Measurements from ENCODE around the gene GPX8. TPM values are rescaled to one million over a fixed set of nuclear protein-coding genes. Genes with fewer than 3 reads are reported as not detected.
A peak's percentile ranks its signal among the peaks of the same experiment; 100 is the strongest.

Gene GPX8
- total and polyA plus RNA-seq, 2 of the 13 experiments (the other 11 are each of a cell fraction or from before 2014, with no cell fraction given), result 0.33 to 0.94 TPM

DNA sequence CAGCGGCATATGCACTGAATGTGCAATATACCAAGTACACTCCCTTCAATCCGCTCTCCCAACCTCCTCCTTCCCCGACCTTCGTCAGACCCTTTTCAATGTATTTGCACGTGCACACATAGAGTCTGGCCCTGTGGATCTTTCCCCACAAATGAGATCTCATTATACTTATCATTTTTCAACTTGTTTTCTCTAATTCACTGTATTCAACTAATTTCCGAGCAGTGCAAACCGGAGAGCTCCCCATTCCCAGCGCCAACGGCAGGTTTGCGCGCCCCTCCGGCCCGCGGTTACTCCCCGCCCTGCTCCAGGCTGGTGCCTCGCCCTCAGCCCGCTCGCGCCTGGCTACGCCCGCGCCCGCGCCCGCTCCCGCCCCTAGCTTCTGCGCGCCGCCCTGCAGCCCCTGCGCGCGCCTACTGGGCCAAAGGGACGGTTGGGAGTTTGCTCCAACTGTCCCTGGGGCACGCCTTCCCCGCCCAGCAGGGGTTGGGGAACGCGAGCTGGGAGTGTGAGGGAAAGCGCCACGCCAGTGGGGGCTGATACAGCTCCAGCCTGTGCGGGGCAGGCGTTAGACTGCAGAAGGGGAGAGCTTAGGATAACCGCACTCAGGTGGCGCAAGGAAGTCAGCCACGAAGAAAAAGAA lies 16.3 kb downstream of the GPX8 start (continued):
- TF ChIP-seq ZNF883 (CRISPR knock-in tag; IDR thresholded peaks at IDR 0.05; ENCODE audit: not compliant biosample characterization) (peak; percentile 26), CEBPB (IDR thresholded peaks at IDR 0.05; ENCODE audit: borderline replicate concordance, low read depth, low read length) (no peak), ZNF160 (CRISPR knock-in tag; IDR thresholded peaks at IDR 0.05) (no peak), ZNF678 (CRISPR knock-in tag; IDR thresholded peaks at IDR 0.05) (no peak), ZNF850 (CRISPR knock-in tag; conservative IDR thresholded peaks at IDR 0.05) (no peak), ZNF703 (CRISPR knock-in tag; IDR thresholded peaks at IDR 0.05; ENCODE audit: borderline replicate concordance) (no peak), ZNF670 (CRISPR knock-in tag; IDR thresholded peaks at IDR 0.05; ENCODE audit: borderline replicate concordance) (peak; percentile 52; the same call in 1 of the 2 replicates), BRCA1 (CRISPR knock-in tag; IDR thresholded peaks at IDR 0.05) (no peak), ZNF598 (CRISPR knock-in tag; IDR thresholded peaks at IDR 0.05; ENCODE audit: borderline replicate concordance) (no peak), SP1 (IDR thresholded peaks at IDR 0.05) (no peak), SP1 (CRISPR knock-in tag; IDR thresholded peaks at IDR 0.05) (no peak), THAP11 (CRISPR knock-in tag; IDR thresholded peaks at IDR 0.05) (0 out of 2 replicates have a peak, but pooled peaks have one; percentile 14), NONO (IDR thresholded peaks at IDR 0.05) (no peak), NONO (CRISPR knock-in tag; conservative IDR thresholded peaks at IDR 0.05) (peak; percentile 63; the same call in 1 of the 2 replicates)
- TF ChIP-seq, protein P1, sequence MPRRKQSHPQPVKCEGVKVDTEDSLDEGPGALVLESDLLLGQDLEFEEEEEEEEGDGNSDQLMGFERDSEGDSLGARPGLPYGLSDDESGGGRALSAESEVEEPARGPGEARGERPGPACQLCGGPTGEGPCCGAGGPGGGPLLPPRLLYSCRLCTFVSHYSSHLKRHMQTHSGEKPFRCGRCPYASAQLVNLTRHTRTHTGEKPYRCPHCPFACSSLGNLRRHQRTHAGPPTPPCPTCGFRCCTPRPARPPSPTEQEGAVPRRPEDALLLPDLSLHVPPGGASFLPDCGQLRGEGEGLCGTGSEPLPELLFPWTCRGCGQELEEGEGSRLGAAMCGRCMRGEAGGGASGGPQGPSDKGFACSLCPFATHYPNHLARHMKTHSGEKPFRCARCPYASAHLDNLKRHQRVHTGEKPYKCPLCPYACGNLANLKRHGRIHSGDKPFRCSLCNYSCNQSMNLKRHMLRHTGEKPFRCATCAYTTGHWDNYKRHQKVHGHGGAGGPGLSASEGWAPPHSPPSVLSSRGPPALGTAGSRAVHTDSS (CRISPR knock-in tag; conservative IDR thresholded peaks at IDR 0.05), result no peak
- TF ChIP-seq, protein P2, sequence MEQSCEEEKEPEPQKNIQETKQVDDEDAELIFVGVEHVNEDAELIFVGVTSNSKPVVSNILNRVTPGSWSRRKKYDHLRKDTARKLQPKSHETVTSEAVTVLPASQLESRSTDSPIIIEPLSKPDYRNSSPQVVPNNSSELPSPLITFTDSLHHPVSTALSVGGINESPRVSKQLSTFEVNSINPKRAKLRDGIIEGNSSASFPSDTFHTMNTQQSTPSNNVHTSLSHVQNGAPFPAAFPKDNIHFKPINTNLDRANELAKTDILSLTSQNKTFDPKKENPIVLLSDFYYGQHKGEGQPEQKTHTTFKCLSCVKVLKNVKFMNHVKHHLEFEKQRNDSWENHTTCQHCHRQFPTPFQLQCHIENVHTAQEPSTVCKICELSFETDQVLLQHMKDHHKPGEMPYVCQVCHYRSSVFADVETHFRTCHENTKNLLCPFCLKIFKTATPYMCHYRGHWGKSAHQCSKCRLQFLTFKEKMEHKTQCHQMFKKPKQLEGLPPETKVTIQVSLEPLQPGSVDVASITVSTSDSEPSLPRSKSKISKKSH (CRISPR knock-in tag; IDR thresholded peaks at IDR 0.05; ENCODE audit: borderline replicate concordance), result no peak
- TF ChIP-seq, protein P3, sequence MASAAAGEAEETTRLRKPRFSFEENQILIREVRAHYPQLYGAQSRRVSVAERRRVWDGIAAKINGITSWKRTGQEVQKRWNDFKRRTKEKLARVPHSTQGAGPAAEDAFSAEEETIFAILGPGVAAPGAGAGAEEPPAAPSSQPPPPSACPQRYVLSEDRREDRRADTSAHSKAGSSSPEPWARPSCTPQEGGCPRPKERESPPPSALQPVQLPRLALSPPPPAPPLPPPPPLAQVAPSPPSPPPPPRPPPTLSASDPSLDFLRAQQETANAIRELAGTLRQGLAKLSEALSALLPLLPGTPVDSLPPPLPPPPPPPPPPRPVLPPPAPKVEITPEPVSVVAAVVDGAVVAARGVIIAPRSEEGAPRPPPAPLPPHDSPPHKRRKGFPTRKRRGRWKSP (CRISPR knock-in tag; IDR thresholded peaks at IDR 0.05), result peak; percentile 81; the same call in 1 of the 2 replicates
- TF ChIP-seq, protein P4, sequence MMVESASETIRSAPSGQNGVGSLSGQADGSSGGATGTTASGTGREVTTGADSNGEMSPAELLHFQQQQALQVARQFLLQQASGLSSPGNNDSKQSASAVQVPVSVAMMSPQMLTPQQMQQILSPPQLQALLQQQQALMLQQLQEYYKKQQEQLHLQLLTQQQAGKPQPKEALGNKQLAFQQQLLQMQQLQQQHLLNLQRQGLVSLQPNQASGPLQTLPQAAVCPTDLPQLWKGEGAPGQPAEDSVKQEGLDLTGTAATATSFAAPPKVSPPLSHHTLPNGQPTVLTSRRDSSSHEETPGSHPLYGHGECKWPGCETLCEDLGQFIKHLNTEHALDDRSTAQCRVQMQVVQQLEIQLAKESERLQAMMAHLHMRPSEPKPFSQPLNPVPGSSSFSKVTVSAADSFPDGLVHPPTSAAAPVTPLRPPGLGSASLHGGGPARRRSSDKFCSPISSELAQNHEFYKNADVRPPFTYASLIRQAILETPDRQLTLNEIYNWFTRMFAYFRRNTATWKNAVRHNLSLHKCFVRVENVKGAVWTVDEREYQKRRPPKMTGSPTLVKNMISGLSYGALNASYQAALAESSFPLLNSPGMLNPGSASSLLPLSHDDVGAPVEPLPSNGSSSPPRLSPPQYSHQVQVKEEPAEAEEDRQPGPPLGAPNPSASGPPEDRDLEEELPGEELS (CRISPR knock-in tag; IDR thresholded peaks at IDR 0.05), result no peak
- TF ChIP-seq, protein P5, sequence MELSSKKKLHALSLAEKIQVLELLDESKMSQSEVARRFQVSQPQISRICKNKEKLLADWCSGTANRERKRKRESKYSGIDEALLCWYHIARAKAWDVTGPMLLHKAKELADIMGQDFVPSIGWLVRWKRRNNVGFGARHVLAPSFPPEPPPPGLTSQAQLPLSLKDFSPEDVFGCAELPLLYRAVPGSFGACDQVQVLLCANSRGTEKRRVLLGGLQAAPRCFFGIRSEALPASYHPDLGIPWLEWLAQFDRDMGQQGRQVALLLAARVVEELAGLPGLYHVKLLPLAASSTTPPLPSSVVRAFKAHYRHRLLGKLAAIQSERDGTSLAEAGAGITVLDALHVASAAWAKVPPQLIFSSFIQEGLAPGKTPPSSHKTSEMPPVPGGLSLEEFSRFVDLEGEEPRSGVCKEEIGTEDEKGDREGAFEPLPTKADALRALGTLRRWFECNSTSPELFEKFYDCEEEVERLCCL (CRISPR knock-in tag; IDR thresholded peaks at IDR 0.05; ENCODE audit: borderline replicate concordance), result no peak
- TF ChIP-seq, protein P6, sequence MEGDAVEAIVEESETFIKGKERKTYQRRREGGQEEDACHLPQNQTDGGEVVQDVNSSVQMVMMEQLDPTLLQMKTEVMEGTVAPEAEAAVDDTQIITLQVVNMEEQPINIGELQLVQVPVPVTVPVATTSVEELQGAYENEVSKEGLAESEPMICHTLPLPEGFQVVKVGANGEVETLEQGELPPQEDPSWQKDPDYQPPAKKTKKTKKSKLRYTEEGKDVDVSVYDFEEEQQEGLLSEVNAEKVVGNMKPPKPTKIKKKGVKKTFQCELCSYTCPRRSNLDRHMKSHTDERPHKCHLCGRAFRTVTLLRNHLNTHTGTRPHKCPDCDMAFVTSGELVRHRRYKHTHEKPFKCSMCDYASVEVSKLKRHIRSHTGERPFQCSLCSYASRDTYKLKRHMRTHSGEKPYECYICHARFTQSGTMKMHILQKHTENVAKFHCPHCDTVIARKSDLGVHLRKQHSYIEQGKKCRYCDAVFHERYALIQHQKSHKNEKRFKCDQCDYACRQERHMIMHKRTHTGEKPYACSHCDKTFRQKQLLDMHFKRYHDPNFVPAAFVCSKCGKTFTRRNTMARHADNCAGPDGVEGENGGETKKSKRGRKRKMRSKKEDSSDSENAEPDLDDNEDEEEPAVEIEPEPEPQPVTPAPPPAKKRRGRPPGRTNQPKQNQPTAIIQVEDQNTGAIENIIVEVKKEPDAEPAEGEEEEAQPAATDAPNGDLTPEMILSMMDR (CRISPR knock-in tag; IDR thresholded peaks at IDR 0.05), result peak; percentile 22; the same call in 1 of the 2 replicates

Measured in HepG2 (cell line).